Measurements from ENCODE around the gene EGFLAM.

DNA sequence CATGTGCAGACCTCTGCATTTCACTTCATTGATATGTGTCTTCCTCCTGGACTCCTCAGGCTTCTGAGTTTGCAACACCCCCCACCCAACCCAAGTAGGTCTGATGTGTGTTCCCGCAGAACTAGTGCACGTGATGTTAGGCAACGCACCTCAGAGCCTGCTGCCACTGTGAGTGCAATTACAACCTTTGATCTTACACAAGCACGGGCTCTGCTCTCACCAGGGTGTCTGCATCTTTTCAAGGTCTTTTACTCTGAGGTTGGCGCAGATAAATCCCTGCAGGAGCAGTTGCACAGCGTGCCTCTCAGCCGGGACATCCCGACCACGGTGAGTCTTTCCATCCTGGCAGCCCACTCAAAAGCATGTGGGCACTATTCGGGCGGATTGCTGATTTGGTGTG is 80.1 kb downstream of the EGFLAM start:
- TF ChIP-seq, protein P1, sequence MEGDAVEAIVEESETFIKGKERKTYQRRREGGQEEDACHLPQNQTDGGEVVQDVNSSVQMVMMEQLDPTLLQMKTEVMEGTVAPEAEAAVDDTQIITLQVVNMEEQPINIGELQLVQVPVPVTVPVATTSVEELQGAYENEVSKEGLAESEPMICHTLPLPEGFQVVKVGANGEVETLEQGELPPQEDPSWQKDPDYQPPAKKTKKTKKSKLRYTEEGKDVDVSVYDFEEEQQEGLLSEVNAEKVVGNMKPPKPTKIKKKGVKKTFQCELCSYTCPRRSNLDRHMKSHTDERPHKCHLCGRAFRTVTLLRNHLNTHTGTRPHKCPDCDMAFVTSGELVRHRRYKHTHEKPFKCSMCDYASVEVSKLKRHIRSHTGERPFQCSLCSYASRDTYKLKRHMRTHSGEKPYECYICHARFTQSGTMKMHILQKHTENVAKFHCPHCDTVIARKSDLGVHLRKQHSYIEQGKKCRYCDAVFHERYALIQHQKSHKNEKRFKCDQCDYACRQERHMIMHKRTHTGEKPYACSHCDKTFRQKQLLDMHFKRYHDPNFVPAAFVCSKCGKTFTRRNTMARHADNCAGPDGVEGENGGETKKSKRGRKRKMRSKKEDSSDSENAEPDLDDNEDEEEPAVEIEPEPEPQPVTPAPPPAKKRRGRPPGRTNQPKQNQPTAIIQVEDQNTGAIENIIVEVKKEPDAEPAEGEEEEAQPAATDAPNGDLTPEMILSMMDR (IDR thresholded peaks at IDR 0.05 in 2 of 3, conservative IDR thresholded peaks at IDR 0.05 in 1 of 3; ENCODE audit: control insufficient read depth in 2 of 3, extremely low read depth in 1 of 3, insufficient read depth in 1 of 3, low read depth in 3 of 3, low read length in 3 of 3), result no peak
- TF ChIP-seq JUNB (IDR thresholded peaks at IDR 0.05), result no peak
- no peak for TF ChIP-seq CHD1 (IDR thresholded peaks at IDR 0.05; ENCODE audit: low read depth, low read length)
- TF ChIP-seq, protein P2, sequence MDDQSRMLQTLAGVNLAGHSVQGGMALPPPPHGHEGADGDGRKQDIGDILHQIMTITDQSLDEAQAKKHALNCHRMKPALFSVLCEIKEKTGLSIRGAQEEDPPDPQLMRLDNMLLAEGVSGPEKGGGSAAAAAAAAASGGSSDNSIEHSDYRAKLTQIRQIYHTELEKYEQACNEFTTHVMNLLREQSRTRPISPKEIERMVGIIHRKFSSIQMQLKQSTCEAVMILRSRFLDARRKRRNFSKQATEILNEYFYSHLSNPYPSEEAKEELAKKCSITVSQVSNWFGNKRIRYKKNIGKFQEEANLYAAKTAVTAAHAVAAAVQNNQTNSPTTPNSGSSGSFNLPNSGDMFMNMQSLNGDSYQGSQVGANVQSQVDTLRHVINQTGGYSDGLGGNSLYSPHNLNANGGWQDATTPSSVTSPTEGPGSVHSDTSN (IDR thresholded peaks at IDR 0.05; ENCODE audit: insufficient replicate concordance, low read depth, low read length), result no peak

Data from GM12878 (cell line).